Activated CD4-positive, alpha-beta T cell treated with anti-CD3 and anti-CD28 coated beads for 48 hours (primary cell): ENCODE data around the gene C1orf174.
A peak's percentile ranks its signal among the peaks of the same experiment; 100 is the strongest.

Source experiments
- DNase-seq: peaks from one replicate; pipeline ENCODE4 v3.0.0-alpha.2; 2020

C1orf174 gene

DNA sequence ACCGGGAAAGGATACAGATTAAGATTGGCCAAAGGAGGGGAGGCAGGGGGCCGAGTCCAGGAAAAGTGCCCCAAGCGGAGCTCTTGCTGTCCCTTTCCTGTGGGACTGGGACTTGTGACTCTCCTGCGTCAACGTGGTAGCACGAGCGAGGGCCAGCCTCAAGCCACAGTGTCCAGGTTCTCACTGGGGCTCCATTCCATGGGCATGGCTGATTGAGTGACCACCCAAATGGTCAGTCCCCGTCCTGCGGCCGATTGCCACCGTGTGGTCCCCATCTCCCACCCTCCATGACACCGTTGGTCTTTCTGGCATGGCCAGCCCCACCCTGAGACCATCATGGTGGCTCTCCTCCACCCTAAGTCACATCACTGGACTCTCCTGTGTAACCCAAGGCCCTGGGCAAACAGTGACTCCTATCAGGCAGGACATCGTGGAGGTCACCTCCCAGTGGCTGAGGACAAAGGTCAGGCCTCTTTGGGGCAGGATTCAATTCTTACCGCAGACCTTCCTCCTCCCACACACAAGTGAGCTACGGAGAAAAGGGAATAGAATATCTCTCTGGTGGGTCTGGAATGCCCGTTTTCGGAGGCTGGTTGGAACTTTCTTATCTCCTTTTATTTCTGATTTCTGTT lies 8.9 kb upstream of the C1orf174 start:
- no peak for DNase-seq

- no peak for DNase-seq
Measured at GRCh38 chr1:3907621-3908165, 7.6 kb upstream of the C1orf174 start.

DNA sequence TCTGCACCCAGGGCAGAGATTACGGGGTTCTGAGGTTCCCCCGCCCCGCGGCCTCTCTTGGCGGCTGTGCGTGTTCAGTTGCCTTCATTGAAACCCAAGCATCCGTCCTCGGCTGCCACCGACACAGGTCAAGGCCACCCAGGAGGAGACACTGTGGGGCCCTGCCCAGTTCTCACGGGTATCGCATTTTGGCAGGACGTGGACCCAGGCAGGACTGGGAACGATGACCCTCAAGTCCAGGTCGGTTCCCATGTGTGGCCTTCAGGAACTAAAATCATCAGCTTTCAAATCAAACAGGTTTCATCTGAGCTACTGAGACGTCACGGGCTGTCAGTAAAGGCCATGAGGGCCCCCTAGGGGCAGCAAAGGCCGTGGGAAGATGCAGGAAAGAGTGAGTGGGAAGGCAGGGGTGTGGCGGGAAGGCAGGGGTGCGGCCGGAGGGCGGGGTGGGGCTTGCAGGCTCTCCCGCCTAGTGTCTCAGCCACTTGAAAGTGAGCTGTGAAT lies 7.0 kb upstream of the C1orf174 start:
- peak; percentile 70 for DNase-seq

GRCh38 chr1:3906672-3907020 lies 6.6 kb upstream of the C1orf174 start:
- DNase-seq, result no peak

GRCh38 chr1:3905953-3906671 lies 6.0 kb upstream of the C1orf174 start:
- no peak for DNase-seq

DNA sequence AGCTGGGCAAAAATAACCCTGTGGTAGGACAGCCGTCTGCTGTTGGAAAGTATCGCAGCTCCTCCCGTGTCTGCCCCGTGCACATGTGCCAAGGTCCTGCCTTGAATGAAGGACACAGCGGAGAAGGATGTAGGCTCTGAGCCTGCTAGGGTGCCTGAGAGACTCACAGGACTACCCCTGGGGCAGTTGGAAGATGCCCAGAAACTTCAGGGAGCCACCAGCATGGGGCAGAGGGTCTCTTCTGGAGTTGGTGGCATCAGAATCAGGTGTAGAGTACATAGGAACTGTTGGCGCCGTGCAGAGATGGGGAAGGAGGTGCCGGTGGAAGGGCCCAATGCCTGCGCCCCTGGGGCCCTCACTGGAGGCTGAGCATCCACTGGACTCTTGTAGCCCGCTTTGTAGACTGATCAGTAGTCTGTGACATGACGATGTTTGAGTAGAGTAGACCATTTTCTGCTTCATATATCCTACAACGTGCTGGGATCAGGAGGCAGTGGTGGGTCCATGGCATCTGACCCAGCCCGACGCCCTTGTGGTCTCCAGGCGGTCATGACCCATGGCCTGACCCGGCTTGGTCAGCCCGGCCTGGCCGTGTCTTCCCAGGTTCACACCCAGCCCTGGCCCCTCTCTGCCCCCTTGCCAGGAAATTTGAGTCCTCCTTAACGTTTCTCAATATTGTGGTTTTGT lies 5.3 kb upstream of the C1orf174 start:
- no peak for DNase-seq

- DNase-seq, result no peak
Measured at GRCh38 chr1:3904843-3905185, 4.7 kb upstream of the C1orf174 start.

GRCh38 chr1:3904006-3904842 lies 4.2 kb upstream of the C1orf174 start:
- no peak for DNase-seq

DNA sequence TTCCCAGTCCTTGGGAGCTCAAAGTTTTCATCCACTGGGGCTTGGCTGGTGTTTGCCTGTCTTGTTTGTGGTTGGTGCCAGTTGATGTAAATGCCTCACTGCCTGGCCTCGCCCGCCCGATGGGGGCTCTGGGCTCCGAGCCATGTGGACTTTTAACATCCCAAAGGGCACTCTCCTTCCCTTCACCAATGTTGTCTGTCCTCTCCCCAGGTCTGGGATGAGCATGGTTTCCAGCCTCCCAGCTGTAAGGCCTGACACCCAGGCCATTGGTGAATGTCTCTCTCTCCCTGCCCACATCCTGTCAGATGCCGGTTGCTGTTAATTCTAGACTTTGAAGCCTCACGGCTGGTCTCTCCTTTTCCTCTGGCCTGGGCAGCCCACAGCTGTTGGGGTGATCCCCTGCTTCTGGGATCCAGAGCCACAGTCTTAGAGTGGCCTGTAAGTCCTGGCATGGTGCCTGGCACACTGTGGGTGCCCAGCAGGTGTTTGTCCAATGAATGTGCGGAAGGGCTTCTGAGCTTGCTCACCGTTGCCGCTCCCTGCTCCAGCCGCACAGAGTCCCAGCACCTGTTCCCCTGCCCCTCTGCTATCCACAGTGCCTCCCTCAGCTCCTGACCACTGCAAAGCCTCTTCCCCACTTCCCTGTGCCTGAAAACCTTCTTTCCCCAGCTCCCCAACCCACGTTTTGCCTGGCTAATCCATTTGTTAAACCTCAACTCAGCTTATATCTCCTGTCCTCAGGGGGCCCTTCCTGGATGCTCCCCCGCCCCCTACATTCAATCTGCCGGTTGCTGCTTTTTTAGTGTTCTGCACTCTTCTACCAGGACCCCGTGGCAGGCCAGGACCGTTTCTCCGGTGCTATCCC lies 3.3 kb upstream of the C1orf174 start:
- no peak for DNase-seq

- peak; percentile 45 for DNase-seq
Measured at GRCh38 chr1:3902571-3903091, 2.6 kb upstream of the C1orf174 start.

- DNase-seq, result peak; percentile 49
Measured at GRCh38 chr1:3902111-3902511, 2.0 kb upstream of the C1orf174 start.

DNA sequence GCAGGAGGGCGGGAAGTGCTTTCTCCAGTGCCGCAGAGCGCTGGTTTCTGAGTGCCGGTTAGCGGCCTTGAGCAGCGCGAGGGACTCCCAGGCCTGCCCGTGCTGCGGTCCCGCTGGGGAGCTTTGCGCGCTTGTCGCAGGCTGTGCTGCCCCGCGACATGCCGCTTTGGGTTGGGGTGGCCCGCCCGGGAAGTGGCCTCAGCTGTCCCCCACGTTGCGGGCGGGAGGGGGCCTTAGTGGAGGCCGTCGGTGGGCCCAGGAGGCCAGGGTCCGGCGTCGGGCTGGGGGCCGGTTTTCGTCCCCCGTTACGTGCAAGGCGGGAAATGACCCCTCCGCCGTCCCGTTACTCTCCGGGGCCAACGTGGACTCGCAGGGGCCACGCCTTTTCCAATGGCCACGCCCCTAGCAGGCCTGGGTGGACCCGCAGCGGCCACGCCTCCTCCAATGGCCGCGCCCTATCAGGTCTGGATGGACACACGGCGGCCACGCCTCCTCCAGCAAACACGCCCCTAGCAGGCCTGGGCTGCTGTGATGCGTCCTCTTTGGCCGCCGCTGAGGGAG lies 977 bp upstream of the C1orf174 start:
- peak; percentile 93 for DNase-seq

DNA sequence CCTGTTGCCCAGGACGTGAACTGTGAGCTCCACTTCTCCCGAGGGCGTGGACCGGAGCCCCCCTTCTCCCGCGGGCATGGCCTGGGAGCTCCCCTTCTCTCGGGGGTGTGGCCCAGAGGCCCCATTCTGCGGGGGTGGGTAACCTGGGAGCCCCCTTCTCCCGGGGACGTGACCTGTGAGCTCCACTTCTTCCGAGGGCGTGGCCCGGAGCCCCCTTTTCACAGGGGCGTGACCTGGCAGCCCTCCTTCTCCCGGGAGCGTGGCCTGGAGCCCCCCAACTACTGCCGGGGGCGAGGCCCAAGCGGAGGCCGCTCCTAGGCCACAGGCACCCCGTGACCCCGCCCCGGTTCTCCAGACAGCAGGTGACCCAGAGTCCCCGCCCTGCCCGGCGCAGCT lies 320 bp downstream of the C1orf174 start:
- DNase-seq, result peak; percentile 34

GRCh38 chr1:3898994-3899753 lies 898 bp downstream of the C1orf174 start:
- no peak for DNase-seq

GRCh38 chr1:3898475-3898735 lies 1.7 kb downstream of the C1orf174 start:
- no peak for DNase-seq

GRCh38 chr1:3896396-3897000 lies 3.6 kb downstream of the C1orf174 start:
- no peak for DNase-seq

DNA sequence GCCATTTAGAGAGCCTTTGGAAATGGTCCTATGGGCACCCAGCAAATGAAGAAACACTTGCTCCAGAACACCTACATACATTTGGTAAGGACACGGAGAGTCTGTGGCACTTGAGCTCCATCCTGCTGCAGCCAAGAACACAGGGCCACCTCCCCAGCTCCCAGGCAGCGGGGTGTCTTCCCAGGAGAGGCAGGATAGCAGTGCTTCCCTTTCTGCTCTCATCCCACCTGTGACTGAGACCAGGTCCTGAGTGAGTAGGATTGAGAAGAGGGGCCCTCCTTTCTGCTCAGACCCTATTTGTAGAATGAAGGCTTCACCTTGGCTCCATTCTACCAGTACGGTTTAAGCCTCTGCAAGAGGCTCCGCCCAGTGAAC lies 4.1 kb downstream of the C1orf174 start:
- no peak for DNase-seq

DNA sequence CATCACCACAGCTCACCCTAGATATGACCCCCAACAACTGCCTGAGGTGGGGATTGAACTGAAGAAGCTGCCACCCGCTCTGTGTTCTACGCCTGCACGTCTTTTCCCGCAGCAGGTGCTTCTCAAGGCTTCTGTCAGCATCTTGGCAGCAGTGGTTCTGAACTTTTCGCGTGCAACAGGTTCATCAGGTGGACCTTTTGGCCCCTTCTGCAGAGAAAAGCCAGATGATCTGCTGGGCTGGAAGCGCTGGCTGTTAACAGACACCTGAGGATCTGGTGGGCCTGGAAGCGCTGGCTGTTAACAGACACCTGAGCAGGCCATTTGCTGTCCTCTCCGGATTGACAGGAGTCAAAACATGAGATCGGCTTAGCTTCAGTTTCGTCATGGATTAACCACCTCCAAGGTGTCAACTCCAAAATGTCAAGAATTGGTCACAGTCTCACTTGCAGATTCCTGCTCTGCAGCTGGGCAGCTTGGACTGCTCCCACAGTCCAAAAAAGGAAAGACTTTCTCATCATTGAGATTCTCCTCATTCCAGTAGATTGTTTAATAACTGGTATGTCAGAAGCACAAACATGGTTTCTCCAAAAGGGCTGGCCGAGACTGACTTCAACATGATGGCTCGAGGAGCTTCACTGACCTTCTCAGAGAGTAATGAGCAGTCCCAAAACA lies 4.7 kb downstream of the C1orf174 start:
- DNase-seq, result no peak

GRCh38 chr1:3894626-3895278 lies 5.3 kb downstream of the C1orf174 start:
- no peak for DNase-seq
